Esophagus muscularis mucosa (tissue), 4 donors: ENCODE results near the gene TTC27.

Experiments used
- EP300 ChIP-seq: sonication (generic); formaldehyde crosslinking; IDR thresholded peaks from one replicate; pipeline ENCODE4 v1.6.1; 2017; ENCODE audit warnings: antibody characterized with exemption
- POLR2A ChIP-seq: fragments of 450-650 bp; IDR thresholded peaks from one replicate; pipeline ENCODE4 v1.6.1; 2017; ENCODE audit warnings: antibody characterized with exemption, moderate library complexity, mild to moderate bottlenecking, low read depth
- POLR2AphosphoS5 ChIP-seq, 2 donors: sonication (generic); formaldehyde crosslinking; IDR thresholded peaks; one replicate each; pipeline ENCODE4 v1.6.1; 2017; ENCODE audit warnings: antibody characterized with exemption in 2 of 2
- TF ChIP-seq, protein P1 (sequence below), 3 experiments: fragments of 200-600 bp in 2 of 3; fragments of 450-650 bp in 1 of 3; sonication (generic) in 2 of 3; IDR thresholded peaks; one replicate each; pipeline ENCODE4 v1.5.1; 2017 to 2019; ENCODE audit warnings: antibody characterized with exemption in 3 of 3, mild to moderate bottlenecking in 2 of 3, moderate library complexity in 1 of 3

DNA sequence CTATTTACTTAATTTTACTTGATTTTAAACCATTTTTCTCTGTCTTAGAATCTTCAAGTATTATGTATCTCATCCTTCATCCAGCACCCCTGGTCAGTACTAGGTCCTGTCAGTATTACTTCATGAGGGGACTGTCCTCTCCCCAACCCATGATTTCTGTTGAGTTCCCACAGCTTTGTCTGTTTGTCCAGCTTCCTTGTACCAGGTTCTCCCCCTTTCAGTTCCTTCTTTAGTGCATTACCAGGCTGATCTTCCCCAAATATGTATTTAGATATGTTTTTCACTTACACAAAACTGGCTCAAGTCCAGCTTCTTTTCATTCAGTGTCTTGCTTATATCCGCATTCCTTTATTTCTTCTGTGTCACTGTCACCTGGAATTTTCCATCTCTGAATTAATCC lies 13.8 kb upstream of the TTC27 start:
- TF ChIP-seq POLR2A (no peak), POLR2AphosphoS5 (IDR thresholded peaks at IDR 0.05) (no peak), EP300 (no peak)
- TF ChIP-seq, protein P1, sequence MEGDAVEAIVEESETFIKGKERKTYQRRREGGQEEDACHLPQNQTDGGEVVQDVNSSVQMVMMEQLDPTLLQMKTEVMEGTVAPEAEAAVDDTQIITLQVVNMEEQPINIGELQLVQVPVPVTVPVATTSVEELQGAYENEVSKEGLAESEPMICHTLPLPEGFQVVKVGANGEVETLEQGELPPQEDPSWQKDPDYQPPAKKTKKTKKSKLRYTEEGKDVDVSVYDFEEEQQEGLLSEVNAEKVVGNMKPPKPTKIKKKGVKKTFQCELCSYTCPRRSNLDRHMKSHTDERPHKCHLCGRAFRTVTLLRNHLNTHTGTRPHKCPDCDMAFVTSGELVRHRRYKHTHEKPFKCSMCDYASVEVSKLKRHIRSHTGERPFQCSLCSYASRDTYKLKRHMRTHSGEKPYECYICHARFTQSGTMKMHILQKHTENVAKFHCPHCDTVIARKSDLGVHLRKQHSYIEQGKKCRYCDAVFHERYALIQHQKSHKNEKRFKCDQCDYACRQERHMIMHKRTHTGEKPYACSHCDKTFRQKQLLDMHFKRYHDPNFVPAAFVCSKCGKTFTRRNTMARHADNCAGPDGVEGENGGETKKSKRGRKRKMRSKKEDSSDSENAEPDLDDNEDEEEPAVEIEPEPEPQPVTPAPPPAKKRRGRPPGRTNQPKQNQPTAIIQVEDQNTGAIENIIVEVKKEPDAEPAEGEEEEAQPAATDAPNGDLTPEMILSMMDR (IDR thresholded peaks at IDR 0.05), result no peak
